ENCODE measurements around the gene KNDC1.

DNA sequence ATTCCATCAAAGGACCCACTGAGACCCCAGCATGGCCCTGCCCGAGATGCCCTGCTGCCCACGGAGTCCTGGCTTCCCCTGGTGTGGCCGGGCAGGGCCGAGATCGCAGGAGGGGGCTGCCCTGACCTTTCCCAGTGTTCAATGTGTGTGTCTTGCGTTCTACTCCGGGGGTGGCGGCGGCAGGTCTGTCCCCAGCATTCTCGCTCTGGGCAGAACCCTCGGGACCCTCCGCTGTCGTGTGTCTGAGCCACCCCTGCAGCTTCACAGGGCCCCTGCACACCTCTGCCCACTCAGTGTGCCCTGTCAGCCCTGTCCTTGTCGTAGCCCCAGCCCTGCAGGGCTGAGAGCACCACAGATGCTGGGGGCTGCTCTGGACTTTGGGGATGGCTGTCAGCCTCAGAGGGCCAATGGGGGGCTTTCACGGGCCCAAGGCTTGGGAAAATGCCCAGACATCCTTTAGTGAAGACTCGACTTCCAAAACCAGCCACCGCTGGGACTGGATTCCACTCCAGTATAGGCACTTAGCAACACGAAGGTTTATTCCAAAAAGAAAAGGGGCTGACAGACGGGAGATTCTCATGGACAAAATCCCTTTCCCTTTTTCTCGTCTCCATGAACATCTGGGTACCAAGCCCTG lies 30.0 kb upstream of the KNDC1 start:
- TF ChIP-seq ZNF549 (tag by site-specific recombination; IDR thresholded peaks at IDR 0.05) (no peak), ZBTB11 (tag by site-specific recombination; conservative IDR thresholded peaks at IDR 0.05; ENCODE audit: low read depth) (no peak), ZNF654 (tag by site-specific recombination; IDR thresholded peaks at IDR 0.05; ENCODE audit: low read depth) (no peak), ZNF138 (tag by site-specific recombination; IDR thresholded peaks at IDR 0.05; ENCODE audit: borderline replicate concordance) (no peak), ZNF404 (tag by site-specific recombination; IDR thresholded peaks at IDR 0.05) (no peak), ZNF514 (tag by site-specific recombination; IDR thresholded peaks at IDR 0.05) (no peak), ELK4 (IDR thresholded peaks at IDR 0.05; ENCODE audit: borderline replicate concordance, low read depth, low read length) (no peak), MYNN (tag by site-specific recombination; IDR thresholded peaks at IDR 0.05; ENCODE audit: borderline replicate concordance) (no peak), ZBTB49 (tag by site-specific recombination; IDR thresholded peaks at IDR 0.05; ENCODE audit: low read depth) (no peak), ZBTB7A (tag by site-specific recombination; IDR thresholded peaks at IDR 0.05; ENCODE audit: low read depth) (no peak), ZNF624 (tag by site-specific recombination; IDR thresholded peaks at IDR 0.05) (no peak), RBAK (tag by site-specific recombination; IDR thresholded peaks at IDR 0.05) (no peak)
- TF ChIP-seq, protein P1, sequence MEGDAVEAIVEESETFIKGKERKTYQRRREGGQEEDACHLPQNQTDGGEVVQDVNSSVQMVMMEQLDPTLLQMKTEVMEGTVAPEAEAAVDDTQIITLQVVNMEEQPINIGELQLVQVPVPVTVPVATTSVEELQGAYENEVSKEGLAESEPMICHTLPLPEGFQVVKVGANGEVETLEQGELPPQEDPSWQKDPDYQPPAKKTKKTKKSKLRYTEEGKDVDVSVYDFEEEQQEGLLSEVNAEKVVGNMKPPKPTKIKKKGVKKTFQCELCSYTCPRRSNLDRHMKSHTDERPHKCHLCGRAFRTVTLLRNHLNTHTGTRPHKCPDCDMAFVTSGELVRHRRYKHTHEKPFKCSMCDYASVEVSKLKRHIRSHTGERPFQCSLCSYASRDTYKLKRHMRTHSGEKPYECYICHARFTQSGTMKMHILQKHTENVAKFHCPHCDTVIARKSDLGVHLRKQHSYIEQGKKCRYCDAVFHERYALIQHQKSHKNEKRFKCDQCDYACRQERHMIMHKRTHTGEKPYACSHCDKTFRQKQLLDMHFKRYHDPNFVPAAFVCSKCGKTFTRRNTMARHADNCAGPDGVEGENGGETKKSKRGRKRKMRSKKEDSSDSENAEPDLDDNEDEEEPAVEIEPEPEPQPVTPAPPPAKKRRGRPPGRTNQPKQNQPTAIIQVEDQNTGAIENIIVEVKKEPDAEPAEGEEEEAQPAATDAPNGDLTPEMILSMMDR (tag by site-specific recombination; IDR thresholded peaks at IDR 0.05), result no peak
- TF ChIP-seq, protein P2, sequence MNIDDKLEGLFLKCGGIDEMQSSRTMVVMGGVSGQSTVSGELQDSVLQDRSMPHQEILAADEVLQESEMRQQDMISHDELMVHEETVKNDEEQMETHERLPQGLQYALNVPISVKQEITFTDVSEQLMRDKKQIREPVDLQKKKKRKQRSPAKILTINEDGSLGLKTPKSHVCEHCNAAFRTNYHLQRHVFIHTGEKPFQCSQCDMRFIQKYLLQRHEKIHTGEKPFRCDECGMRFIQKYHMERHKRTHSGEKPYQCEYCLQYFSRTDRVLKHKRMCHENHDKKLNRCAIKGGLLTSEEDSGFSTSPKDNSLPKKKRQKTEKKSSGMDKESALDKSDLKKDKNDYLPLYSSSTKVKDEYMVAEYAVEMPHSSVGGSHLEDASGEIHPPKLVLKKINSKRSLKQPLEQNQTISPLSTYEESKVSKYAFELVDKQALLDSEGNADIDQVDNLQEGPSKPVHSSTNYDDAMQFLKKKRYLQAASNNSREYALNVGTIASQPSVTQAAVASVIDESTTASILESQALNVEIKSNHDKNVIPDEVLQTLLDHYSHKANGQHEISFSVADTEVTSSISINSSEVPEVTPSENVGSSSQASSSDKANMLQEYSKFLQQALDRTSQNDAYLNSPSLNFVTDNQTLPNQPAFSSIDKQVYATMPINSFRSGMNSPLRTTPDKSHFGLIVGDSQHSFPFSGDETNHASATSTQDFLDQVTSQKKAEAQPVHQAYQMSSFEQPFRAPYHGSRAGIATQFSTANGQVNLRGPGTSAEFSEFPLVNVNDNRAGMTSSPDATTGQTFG (tag by site-specific recombination; IDR thresholded peaks at IDR 0.05; ENCODE audit: borderline replicate concordance), result no peak
